Astrocyte (in vitro differentiated cells and primary cell): ENCODE results near the gene GSN. TPM values are rescaled to one million over a fixed set of nuclear protein-coding genes. Genes with fewer than 3 reads are reported as not detected.

ENCODE experiments used
- total RNA-seq: library from RNA; stranded (reverse); gene quantifications from 2 replicates; pipeline ENCODE4 v1.2.1, GENCODE V29; 2021

Gene GSN
- total RNA-seq, 1 donor from 2014 or later = 260 TPM

Other genes starting within 250 kb of the GSN start
- 0.41 and 1.1 TPM in 2 replicates for gene C5, start 217.9 kb upstream of the GSN start, total RNA-seq
- 4.4 and 4.6 TPM in 2 replicates for gene CNTRL, start 193.2 kb upstream of the GSN start, total RNA-seq
- gene RAB14, start 66.3 kb upstream of the GSN start, total RNA-seq = 72.1 and 77.0 TPM in 2 replicates
- 8.7 and 10.3 TPM in 2 replicates for gene STOM, start 102.1 kb downstream of the GSN start, total RNA-seq
- gene GGTA1, start 231.7 kb downstream of the GSN start, total RNA-seq = 0.18 TPM in 1 of 2 replicates, not detected in the other